GM23338 (cell line): ENCODE results near the gene MED12L. TPM values are rescaled to one million over a fixed set of nuclear protein-coding genes. Genes with fewer than 3 reads are reported as not detected.

ENCODE experiments used
- ATAC-seq: fragments of 200-7000 bp; cut with Tn5 transposase; 3 replicates; pipeline ENCODE4 v1.9.1; 2020
- DNase-seq: peaks from one replicate; pipeline ENCODE4 v3.0.0-alpha.2; 2015; ENCODE audit warnings: low spot score
- H2AFZ ChIP-seq: fragments of 200-600 bp; sonication (generic); 2 replicates; pipeline ENCODE4 v1.8.0; 2016; ENCODE audit warnings: antibody characterized with exemption, mild to moderate bottlenecking, moderate library complexity
- H3F3A ChIP-seq: fragments of 200-600 bp; sonication (generic); replicated peaks from 2 replicates; pipeline ENCODE4 v1.8.0; 2017; ENCODE audit warnings: antibody characterized with exemption, mixed run types, low read depth
- H3K27ac ChIP-seq: fragments of 200-600 bp; sonication (generic); 2 replicates; pipeline ENCODE4 v1.6.1; 2016; ENCODE audit warnings: low read depth
- H3K27me3 ChIP-seq: fragments of 200-600 bp; sonication (generic); 2 replicates; pipeline ENCODE4 v1.8.0; 2016; ENCODE audit warnings: mild to moderate bottlenecking, mixed run types, moderate library complexity; ENCODE audit not compliant: insufficient read depth
- H3K36me3 ChIP-seq: fragments of 200-600 bp; sonication (generic); 2 replicates; pipeline ENCODE4 v1.8.0; 2016; ENCODE audit warnings: mild to moderate bottlenecking; ENCODE audit not compliant: insufficient read depth
- H3K4me1 ChIP-seq: fragments of 200-600 bp; sonication (generic); 2 replicates; pipeline ENCODE4 v1.8.0; 2016; ENCODE audit warnings: mild to moderate bottlenecking, moderate library complexity; ENCODE audit not compliant: insufficient read depth
- H3K4me2 ChIP-seq: fragments of 200-600 bp; sonication (generic); 2 replicates; pipeline ENCODE4 v1.7.1; 2017; ENCODE audit warnings: mixed run types
- H3K4me3 ChIP-seq: fragments of 200-600 bp; sonication (generic); 2 replicates; pipeline ENCODE4 v1.6.1; 2016; ENCODE audit warnings: mixed run types
- H3K79me2 ChIP-seq: fragments of 200-600 bp; sonication (generic); replicated peaks from 2 replicates; pipeline ENCODE4 v1.8.0; 2017; ENCODE audit warnings: mild to moderate bottlenecking; ENCODE audit not compliant: insufficient read depth
- H3K9me2 ChIP-seq: fragments of 200-600 bp; sonication (generic); 2 replicates; pipeline ENCODE4 v1.8.0; 2017; ENCODE audit not compliant: insufficient read depth
- H4K20me1 ChIP-seq: fragments of 200-600 bp; sonication (generic); replicated peaks from 2 replicates; pipeline ENCODE4 v1.8.0; 2017; ENCODE audit warnings: mild to moderate bottlenecking; ENCODE audit not compliant: insufficient read depth
- H3K27ac Mint-ChIP-seq: 2 replicates; pipeline ENCODE4 v1.8.0; 2020; ENCODE audit warnings: inconsistent platforms, mild to moderate bottlenecking, moderate library complexity, mixed read lengths
- H3K27me3 Mint-ChIP-seq: 3 replicates; pipeline ENCODE4 v1.8.0; 2022; ENCODE audit warnings: low read depth, mild to moderate bottlenecking, moderate library complexity, mixed read lengths, inconsistent platforms; ENCODE audit not compliant: insufficient read depth, poor library complexity
- H3K36me3 Mint-ChIP-seq: 3 replicates; pipeline ENCODE4 v1.8.0; 2021; ENCODE audit warnings: low read depth, mild to moderate bottlenecking, inconsistent platforms, moderate library complexity, mixed read lengths
- H3K4me1 Mint-ChIP-seq: 3 replicates; pipeline ENCODE4 v1.8.0; 2020; ENCODE audit warnings: mild to moderate bottlenecking, inconsistent platforms, mixed read lengths
- H3K4me3 Mint-ChIP-seq: 3 replicates; pipeline ENCODE4 v1.8.0; 2021; ENCODE audit warnings: moderate library complexity, mild to moderate bottlenecking, inconsistent platforms, mixed read lengths
- H3K9me3 Mint-ChIP-seq: 3 replicates; pipeline ENCODE4 v1.8.0; 2020; ENCODE audit warnings: moderate library complexity, mild to moderate bottlenecking, inconsistent platforms, mixed read lengths
- CREB1 ChIP-seq: fragments of 250-450 bp; sonication (Bioruptor Pico); IDR thresholded peaks from 2 replicates; pipeline ENCODE4 v1.5.0; 2020; ENCODE audit warnings: low read depth, mild to moderate bottlenecking, moderate library complexity
- ETS1 ChIP-seq: IDR thresholded peaks from 2 replicates; pipeline ENCODE4 v1.6.1; 2016; ENCODE audit warnings: antibody characterized with exemption
- EZH2 ChIP-seq: fragments of 200-600 bp; sonication (generic); IDR thresholded peaks from one replicate; pipeline ENCODE4 v1.8.0; 2017; ENCODE audit warnings: antibody characterized with exemption, mild to moderate bottlenecking, low read depth; ENCODE audit not compliant: unreplicated experiment
- EZH2phosphoT487 ChIP-seq: fragments of 200-600 bp; sonication (generic); IDR thresholded peaks from one replicate; pipeline ENCODE4 v1.8.1; 2018; ENCODE audit warnings: antibody characterized with exemption; ENCODE audit not compliant: unreplicated experiment
- JUNB ChIP-seq: IDR thresholded peaks from one replicate; pipeline ENCODE4 v1.6.1; 2016; ENCODE audit warnings: antibody characterized with exemption; ENCODE audit not compliant: unreplicated experiment
- NANOG ChIP-seq: IDR thresholded peaks from 2 replicates; pipeline ENCODE4 v1.6.1; 2016; ENCODE audit warnings: antibody characterized with exemption, borderline replicate concordance
- POLR2AphosphoS5 ChIP-seq: IDR thresholded peaks from 2 replicates; pipeline ENCODE4 v1.6.1; 2016; ENCODE audit warnings: antibody characterized with exemption, low read depth
- STAT1 ChIP-seq: IDR thresholded peaks from one replicate; pipeline ENCODE4 v1.6.1; 2016; ENCODE audit warnings: antibody characterized with exemption; ENCODE audit not compliant: unreplicated experiment
- ZNF114 ChIP-seq: fragments of 250-450 bp; sonication (Bioruptor Pico); IDR thresholded peaks from 2 replicates; pipeline ENCODE4 v1.5.0; 2020; ENCODE audit warnings: mild to moderate bottlenecking, moderate library complexity
- ZNF331 ChIP-seq: fragments of 250-450 bp; sonication (Bioruptor Pico); IDR thresholded peaks from 2 replicates; pipeline ENCODE4 v1.5.0; 2020; ENCODE audit warnings: low read depth, mild to moderate bottlenecking, moderate library complexity
- polyA plus RNA-seq: library from polyadenylated mRNA; unstranded; fragments of >200 nt; fragmentation: Nextera tagmentation; extraction: Ambion mirVana; gene quantifications from 2 replicates; pipeline ENCODE4 v1.2.1, GENCODE V29; 2016
- total RNA-seq: library from RNA; depleted of rRNA; stranded (reverse); fragments of >200 nt; shearing (Covaris generic); gene quantifications from 2 replicates; pipeline ENCODE4 v1.2.3, GENCODE V29; 2014
- TF ChIP-seq, protein P1 (sequence below), 2 experiments: fragments of 200-600 bp in 1 of 2; sonication (generic) in 1 of 2; conservative IDR thresholded peaks; 2 replicates each; pipeline versions ENCODE4 v1.5.1 to v1.6.1; 2016 to 2017; ENCODE audit warnings: antibody characterized with exemption in 2 of 2, low read depth in 2 of 2, mild to moderate bottlenecking in 2 of 2, moderate library complexity in 1 of 2
- TF ChIP-seq, protein P2 (sequence below): fragments of 250-450 bp; sonication (Bioruptor Pico); IDR thresholded peaks from 2 replicates; pipeline ENCODE4 v1.5.0; 2020; ENCODE audit warnings: mild to moderate bottlenecking, moderate library complexity
- TF ChIP-seq, protein P3 (sequence below): IDR thresholded peaks from one replicate; pipeline ENCODE4 v1.6.1; 2018; ENCODE audit warnings: antibody characterized with exemption; ENCODE audit not compliant: unreplicated experiment

Gene MED12L
- total and polyA plus RNA-seq, 2 experiments from 2014 or later: 5.7 to 25.0 TPM

DNA sequence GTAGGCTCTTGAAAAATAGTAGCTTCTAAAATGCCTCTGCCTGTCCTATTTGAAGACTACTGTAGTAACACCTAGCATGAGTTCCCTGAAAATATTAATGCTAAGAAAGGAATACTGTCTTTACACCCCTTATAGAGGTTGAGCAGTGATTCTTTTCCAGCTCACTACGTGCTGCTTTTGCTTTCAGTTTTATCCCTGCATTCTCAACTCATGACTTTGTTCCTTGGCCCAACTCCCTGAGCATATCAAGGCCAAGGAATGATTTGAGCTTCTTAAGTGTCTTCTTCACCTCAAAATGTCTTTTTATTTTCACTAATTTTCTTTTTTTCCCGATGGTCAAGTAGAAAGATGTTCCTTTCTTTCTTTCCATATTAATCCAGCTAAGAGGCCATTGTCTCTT lies 260.4 kb downstream of the MED12L start:
- Histone ChIP-seq H2AFZ (no peak overlapping the region), H3K79me2 (no peaks in the 10 kb centered on the region), H3F3A (no peaks in the 10 kb centered on the region), H4K20me1 (no peaks in the 10 kb centered on the region), H3K4me3 (no peak overlapping the region), H3K9me2 (no peaks in the 10 kb centered on the region), H3K27me3 (no peaks in the 10 kb centered on the region), H3K27ac (no peak overlapping the region), H3K4me1 (peaks cover 37% of the 10 kb centered on the region), H3K4me2 (no peak overlapping the region), H3K36me3 (no peaks in the 10 kb centered on the region)
- TF ChIP-seq, protein P1, sequence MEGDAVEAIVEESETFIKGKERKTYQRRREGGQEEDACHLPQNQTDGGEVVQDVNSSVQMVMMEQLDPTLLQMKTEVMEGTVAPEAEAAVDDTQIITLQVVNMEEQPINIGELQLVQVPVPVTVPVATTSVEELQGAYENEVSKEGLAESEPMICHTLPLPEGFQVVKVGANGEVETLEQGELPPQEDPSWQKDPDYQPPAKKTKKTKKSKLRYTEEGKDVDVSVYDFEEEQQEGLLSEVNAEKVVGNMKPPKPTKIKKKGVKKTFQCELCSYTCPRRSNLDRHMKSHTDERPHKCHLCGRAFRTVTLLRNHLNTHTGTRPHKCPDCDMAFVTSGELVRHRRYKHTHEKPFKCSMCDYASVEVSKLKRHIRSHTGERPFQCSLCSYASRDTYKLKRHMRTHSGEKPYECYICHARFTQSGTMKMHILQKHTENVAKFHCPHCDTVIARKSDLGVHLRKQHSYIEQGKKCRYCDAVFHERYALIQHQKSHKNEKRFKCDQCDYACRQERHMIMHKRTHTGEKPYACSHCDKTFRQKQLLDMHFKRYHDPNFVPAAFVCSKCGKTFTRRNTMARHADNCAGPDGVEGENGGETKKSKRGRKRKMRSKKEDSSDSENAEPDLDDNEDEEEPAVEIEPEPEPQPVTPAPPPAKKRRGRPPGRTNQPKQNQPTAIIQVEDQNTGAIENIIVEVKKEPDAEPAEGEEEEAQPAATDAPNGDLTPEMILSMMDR (conservative IDR thresholded peaks at IDR 0.05; ENCODE audit: low read depth in 2 of 2): no peak
- no peak for TF ChIP-seq ZNF114 (CRISPR knock-in tag)
- TF ChIP-seq, protein P2, sequence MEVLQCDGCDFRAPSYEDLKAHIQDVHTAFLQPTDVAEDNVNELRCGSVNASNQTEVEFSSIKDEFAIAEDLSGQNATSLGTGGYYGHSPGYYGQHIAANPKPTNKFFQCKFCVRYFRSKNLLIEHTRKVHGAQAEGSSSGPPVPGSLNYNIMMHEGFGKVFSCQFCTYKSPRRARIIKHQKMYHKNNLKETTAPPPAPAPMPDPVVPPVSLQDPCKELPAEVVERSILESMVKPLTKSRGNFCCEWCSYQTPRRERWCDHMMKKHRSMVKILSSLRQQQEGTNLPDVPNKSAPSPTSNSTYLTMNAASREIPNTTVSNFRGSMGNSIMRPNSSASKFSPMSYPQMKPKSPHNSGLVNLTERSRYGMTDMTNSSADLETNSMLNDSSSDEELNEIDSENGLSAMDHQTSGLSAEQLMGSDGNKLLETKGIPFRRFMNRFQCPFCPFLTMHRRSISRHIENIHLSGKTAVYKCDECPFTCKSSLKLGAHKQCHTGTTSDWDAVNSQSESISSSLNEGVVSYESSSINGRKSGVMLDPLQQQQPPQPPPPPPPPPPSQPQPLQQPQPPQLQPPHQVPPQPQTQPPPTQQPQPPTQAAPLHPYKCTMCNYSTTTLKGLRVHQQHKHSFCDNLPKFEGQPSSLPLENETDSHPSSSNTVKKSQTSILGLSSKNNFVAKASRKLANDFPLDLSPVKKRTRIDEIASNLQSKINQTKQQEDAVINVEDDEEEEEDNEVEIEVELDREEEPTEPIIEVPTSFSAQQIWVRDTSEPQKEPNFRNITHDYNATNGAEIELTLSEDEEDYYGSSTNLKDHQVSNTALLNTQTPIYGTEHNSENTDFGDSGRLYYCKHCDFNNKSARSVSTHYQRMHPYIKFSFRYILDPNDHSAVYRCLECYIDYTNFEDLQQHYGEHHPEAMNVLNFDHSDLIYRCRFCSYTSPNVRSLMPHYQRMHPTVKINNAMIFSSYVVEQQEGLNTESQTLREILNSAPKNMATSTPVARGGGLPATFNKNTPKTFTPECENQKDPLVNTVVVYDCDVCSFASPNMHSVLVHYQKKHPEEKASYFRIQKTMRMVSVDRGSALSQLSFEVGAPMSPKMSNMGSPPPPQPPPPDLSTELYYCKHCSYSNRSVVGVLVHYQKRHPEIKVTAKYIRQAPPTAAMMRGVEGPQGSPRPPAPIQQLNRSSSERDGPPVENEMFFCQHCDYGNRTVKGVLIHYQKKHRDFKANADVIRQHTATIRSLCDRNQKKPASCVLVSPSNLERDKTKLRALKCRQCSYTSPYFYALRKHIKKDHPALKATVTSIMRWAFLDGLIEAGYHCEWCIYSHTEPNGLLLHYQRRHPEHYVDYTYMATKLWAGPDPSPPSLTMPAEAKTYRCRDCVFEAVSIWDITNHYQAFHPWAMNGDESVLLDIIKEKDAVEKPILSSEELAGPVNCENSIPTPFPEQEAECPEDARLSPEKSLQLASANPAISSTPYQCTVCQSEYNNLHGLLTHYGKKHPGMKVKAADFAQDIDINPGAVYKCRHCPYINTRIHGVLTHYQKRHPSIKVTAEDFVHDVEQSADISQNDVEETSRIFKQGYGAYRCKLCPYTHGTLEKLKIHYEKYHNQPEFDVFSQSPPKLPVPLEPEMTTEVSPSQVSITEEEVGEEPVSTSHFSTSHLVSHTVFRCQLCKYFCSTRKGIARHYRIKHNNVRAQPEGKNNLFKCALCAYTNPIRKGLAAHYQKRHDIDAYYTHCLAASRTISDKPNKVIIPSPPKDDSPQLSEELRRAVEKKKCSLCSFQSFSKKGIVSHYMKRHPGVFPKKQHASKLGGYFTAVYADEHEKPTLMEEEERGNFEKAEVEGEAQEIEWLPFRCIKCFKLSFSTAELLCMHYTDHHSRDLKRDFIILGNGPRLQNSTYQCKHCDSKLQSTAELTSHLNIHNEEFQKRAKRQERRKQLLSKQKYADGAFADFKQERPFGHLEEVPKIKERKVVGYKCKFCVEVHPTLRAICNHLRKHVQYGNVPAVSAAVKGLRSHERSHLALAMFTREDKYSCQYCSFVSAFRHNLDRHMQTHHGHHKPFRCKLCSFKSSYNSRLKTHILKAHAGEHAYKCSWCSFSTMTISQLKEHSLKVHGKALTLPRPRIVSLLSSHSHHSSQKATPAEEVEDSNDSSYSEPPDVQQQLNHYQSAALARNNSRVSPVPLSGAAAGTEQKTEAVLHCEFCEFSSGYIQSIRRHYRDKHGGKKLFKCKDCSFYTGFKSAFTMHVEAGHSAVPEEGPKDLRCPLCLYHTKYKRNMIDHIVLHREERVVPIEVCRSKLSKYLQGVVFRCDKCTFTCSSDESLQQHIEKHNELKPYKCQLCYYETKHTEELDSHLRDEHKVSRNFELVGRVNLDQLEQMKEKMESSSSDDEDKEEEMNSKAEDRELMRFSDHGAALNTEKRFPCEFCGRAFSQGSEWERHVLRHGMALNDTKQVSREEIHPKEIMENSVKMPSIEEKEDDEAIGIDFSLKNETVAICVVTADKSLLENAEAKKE (CRISPR knock-in tag): no peak
- no peak for TF ChIP-seq ZNF331 (CRISPR knock-in tag)
- no peak for TF ChIP-seq CREB1 (CRISPR knock-in tag)
- TF ChIP-seq EZH2: no peak
- TF ChIP-seq POLR2AphosphoS5: no peak
- TF ChIP-seq, protein P3, sequence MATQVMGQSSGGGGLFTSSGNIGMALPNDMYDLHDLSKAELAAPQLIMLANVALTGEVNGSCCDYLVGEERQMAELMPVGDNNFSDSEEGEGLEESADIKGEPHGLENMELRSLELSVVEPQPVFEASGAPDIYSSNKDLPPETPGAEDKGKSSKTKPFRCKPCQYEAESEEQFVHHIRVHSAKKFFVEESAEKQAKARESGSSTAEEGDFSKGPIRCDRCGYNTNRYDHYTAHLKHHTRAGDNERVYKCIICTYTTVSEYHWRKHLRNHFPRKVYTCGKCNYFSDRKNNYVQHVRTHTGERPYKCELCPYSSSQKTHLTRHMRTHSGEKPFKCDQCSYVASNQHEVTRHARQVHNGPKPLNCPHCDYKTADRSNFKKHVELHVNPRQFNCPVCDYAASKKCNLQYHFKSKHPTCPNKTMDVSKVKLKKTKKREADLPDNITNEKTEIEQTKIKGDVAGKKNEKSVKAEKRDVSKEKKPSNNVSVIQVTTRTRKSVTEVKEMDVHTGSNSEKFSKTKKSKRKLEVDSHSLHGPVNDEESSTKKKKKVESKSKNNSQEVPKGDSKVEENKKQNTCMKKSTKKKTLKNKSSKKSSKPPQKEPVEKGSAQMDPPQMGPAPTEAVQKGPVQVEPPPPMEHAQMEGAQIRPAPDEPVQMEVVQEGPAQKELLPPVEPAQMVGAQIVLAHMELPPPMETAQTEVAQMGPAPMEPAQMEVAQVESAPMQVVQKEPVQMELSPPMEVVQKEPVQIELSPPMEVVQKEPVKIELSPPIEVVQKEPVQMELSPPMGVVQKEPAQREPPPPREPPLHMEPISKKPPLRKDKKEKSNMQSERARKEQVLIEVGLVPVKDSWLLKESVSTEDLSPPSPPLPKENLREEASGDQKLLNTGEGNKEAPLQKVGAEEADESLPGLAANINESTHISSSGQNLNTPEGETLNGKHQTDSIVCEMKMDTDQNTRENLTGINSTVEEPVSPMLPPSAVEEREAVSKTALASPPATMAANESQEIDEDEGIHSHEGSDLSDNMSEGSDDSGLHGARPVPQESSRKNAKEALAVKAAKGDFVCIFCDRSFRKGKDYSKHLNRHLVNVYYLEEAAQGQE: no peak
- no peak for TF ChIP-seq NANOG
- TF ChIP-seq STAT1: no peak
- no peak for TF ChIP-seq EZH2phosphoT487
- no peak for TF ChIP-seq JUNB
- no peak for TF ChIP-seq ETS1
- H3K4me3 Mint-ChIP-seq: no peak overlapping the region
- ATAC-seq: no peak
- peaks cover 44% of the 10 kb centered on the region for H3K4me1 Mint-ChIP-seq
- H3K36me3 Mint-ChIP-seq: no peaks in the 10 kb centered on the region
- H3K27ac Mint-ChIP-seq: no peak overlapping the region
- H3K9me3 Mint-ChIP-seq: no peaks in the 10 kb centered on the region
- H3K27me3 Mint-ChIP-seq: peaks cover 4% of the 10 kb centered on the region
- DNase-seq: no peak
